ENCODE data around the gene BBS12. TPM values are rescaled to one million over a fixed set of nuclear protein-coding genes. Genes with fewer than 3 reads are reported as not detected.

Gene BBS12
- polyA plus RNA-seq, 1 of the 3 experiments (the other 2 are of a cell fraction), result 1.5 TPM

GRCh38 chr4:122691988-122692387, 40.5 kb upstream of the BBS12 start (continued):
- no peak for TF ChIP-seq FOXM1 (IDR thresholded peaks at IDR 0.05; ENCODE audit: low read depth)
- no peak for TF ChIP-seq MEF2A (IDR thresholded peaks at IDR 0.05; ENCODE audit: borderline replicate concordance, low read depth)

GRCh38 chr4:122692641-122693520, 39.6 kb upstream of the BBS12 start:
- no peaks in the 10 kb centered on the region for H3K79me2 ChIP-seq (ENCODE audit: insufficient read depth)
- H4K20me1 ChIP-seq (ENCODE audit: insufficient read depth), result no peaks in the 10 kb centered on the region
- POLR2A ChIA-PET, result no interaction called here
- H3K4me2 ChIP-seq, result no peak overlapping the region
- H3K27me3 ChIP-seq (ENCODE audit: insufficient read depth), result no peaks in the 10 kb centered on the region
- no peaks in the 10 kb centered on the region for H3K36me3 ChIP-seq (replicated peaks in 1 of 2; ENCODE audit: control insufficient read depth in 1 of 2, insufficient read depth in 2 of 2, low read length in 1 of 2)
- H3K4me1 ChIP-seq (ENCODE audit: control insufficient read depth in 1 of 2, insufficient read depth in 2 of 2, low read depth in 1 of 2, low read length in 1 of 2), result peaks cover 0 to 16% of the 10 kb centered on the region in 2 experiments; a peak in 1 of 4 replicates
- no peaks in the 10 kb centered on the region for H3K9me2 ChIP-seq
- H3F3A ChIP-seq (replicated peaks; ENCODE audit: insufficient read depth), result peaks cover 6% of the 10 kb centered on the region
- H3K4me3 ChIP-seq (ENCODE audit: low read depth in 2 of 2, low read length in 1 of 2), result no peak overlapping the region
- H3K27ac ChIP-seq (ENCODE audit: low read depth in 2 of 2, low read length in 1 of 2), result peak overlapping the region in 1 of 2 experiments; percentile 41; a peak in 2 of 4 replicates
- CTCF ChIA-PET, result interaction anchor here (0.6 kb wide), 1 partner anchor 106 kb away, joined by 3 read pairs; no protein-coding TSS in a partner anchor
- H3K9ac ChIP-seq, result no peak overlapping the region; the same call in 1 of the 2 replicates
- TF ChIP-seq FOSL2 (IDR thresholded peaks at IDR 0.05; ENCODE audit: borderline replicate concordance, low read depth), result peak; percentile 38; the same call in 1 of the 2 replicates
- no peak for TF ChIP-seq RAD21 (IDR thresholded peaks at IDR 0.05; ENCODE audit: low read length)
- no peak for TF ChIP-seq SMC3 (IDR thresholded peaks at IDR 0.05; ENCODE audit: low read depth, low read length)
- no peak for TF ChIP-seq IRF3 (IDR thresholded peaks at IDR 0.05; ENCODE audit: low read depth, low read length)
- TF ChIP-seq RCOR1 (IDR thresholded peaks at IDR 0.05; ENCODE audit: low read length), result no peak
- TF ChIP-seq, protein P1, sequence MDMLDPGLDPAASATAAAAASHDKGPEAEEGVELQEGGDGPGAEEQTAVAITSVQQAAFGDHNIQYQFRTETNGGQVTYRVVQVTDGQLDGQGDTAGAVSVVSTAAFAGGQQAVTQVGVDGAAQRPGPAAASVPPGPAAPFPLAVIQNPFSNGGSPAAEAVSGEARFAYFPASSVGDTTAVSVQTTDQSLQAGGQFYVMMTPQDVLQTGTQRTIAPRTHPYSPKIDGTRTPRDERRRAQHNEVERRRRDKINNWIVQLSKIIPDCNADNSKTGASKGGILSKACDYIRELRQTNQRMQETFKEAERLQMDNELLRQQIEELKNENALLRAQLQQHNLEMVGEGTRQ (IDR thresholded peaks at IDR 0.05; ENCODE audit: borderline replicate concordance, low read depth, low read length), result no peak
- no peak for TF ChIP-seq MXI1 (IDR thresholded peaks at IDR 0.05; ENCODE audit: low read depth, low read length)
- 0 out of 2 replicates have a peak, but pooled peaks have one; percentile 38 for TF ChIP-seq TEAD4 (IDR thresholded peaks at IDR 0.05; ENCODE audit: borderline replicate concordance, insufficient read depth)
- no peak for TF ChIP-seq NFIC (IDR thresholded peaks at IDR 0.05; ENCODE audit: borderline replicate concordance)
- no peak for TF ChIP-seq RFX5 (IDR thresholded peaks at IDR 0.05; ENCODE audit: low read length)
- peak; percentile 49; the same call in 1 of the 2 replicates for TF ChIP-seq JUND (IDR thresholded peaks at IDR 0.05)
- peak; percentile 28; the same call in 1 of the 2 replicates for TF ChIP-seq TCF12 (IDR thresholded peaks at IDR 0.05)
- TF ChIP-seq, protein P2, sequence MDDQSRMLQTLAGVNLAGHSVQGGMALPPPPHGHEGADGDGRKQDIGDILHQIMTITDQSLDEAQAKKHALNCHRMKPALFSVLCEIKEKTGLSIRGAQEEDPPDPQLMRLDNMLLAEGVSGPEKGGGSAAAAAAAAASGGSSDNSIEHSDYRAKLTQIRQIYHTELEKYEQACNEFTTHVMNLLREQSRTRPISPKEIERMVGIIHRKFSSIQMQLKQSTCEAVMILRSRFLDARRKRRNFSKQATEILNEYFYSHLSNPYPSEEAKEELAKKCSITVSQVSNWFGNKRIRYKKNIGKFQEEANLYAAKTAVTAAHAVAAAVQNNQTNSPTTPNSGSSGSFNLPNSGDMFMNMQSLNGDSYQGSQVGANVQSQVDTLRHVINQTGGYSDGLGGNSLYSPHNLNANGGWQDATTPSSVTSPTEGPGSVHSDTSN (IDR thresholded peaks at IDR 0.05), result peak; percentile 30; the same call in 1 of the 2 replicates
- TF ChIP-seq, protein P3, sequence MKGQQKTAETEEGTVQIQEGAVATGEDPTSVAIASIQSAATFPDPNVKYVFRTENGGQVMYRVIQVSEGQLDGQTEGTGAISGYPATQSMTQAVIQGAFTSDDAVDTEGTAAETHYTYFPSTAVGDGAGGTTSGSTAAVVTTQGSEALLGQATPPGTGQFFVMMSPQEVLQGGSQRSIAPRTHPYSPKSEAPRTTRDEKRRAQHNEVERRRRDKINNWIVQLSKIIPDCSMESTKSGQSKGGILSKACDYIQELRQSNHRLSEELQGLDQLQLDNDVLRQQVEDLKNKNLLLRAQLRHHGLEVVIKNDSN (IDR thresholded peaks at IDR 0.05; ENCODE audit: borderline replicate concordance, low read depth), result peak; percentile 48; the same call in 1 of the 2 replicates
- 0 out of 2 replicates have a peak, but pooled peaks have one; percentile 10 for TF ChIP-seq MEF2A (IDR thresholded peaks at IDR 0.05; ENCODE audit: borderline replicate concordance, low read depth)
- TF ChIP-seq YY1 (IDR thresholded peaks at IDR 0.05; ENCODE audit: low read depth), result no peak
- no peak for DNase-seq
- H2AFZ ChIP-seq (ENCODE audit: low read depth), result peak overlapping the region; percentile 56; the same call in 1 of the 2 replicates
- 27% methylated on average over 3 of the region's 3 CpGs for WGBS (ENCODE audit: low lambda C conversion rate)
- H3K9me3 ChIP-seq, result no peaks in the 10 kb centered on the region
